Measurements from ENCODE around the gene NOMO2. TPM values are rescaled to one million over a fixed set of nuclear protein-coding genes. Genes with fewer than 3 reads are reported as not detected.
"Not testable (repeated sequence)": the region's sequence is repeated elsewhere in the genome, so short reads cannot be mapped to it uniquely, and the experiment has no call there.

NOMO2 gene, protein sequence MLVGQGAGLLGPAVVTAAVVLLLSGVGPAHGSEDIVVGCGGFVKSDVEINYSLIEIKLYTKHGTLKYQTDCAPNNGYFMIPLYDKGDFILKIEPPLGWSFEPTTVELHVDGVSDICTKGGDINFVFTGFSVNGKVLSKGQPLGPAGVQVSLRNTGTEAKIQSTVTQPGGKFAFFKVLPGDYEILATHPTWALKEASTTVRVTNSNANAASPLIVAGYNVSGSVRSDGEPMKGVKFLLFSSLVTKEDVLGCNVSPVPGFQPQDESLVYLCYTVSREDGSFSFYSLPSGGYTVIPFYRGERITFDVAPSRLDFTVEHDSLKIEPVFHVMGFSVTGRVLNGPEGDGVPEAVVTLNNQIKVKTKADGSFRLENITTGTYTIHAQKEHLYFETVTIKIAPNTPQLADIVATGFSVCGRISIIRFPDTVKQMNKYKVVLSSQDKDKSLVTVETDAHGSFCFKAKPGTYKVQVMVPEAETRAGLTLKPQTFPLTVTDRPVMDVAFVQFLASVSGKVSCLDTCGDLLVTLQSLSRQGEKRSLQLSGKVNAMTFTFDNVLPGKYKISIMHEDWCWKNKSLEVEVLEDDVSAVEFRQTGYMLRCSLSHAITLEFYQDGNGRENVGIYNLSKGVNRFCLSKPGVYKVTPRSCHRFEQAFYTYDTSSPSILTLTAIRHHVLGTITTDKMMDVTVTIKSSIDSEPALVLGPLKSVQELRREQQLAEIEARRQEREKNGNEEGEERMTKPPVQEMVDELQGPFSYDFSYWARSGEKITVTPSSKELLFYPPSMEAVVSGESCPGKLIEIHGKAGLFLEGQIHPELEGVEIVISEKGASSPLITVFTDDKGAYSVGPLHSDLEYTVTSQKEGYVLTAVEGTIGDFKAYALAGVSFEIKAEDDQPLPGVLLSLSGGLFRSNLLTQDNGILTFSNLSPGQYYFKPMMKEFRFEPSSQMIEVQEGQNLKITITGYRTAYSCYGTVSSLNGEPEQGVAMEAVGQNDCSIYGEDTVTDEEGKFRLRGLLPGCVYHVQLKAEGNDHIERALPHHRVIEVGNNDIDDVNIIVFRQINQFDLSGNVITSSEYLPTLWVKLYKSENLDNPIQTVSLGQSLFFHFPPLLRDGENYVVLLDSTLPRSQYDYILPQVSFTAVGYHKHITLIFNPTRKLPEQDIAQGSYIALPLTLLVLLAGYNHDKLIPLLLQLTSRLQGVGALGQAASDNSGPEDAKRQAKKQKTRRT
- total RNA-seq, result 40.3 and 43.2 TPM in 2 replicates

DNA sequence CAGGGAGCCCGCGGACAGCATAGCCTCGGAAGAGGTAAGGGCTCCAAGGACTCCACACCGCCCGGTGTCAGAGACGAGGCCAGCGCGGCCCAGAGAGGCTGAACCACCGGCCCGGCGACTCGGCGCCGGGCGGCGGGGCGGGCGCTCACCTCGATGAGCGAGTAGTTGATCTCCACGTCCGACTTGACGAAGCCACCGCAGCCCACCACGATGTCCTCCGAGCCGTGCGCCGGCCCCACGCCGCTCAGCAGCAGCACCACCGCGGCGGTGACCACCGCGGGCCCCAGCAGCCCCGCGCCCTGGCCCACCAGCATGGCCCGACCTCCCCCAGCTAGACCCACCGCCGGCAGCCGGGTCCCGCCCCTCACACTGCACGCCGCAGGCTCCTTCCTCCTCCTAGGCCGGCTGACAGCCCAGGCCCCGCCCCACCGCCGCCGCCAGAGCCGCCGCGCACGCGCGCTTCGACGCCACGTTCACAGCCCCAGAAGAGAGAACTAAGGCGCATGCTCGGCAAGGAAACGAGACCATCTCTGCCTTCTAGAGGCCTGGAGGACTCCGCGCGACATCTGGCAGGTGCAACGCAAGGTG is at the start of gene NOMO2:
NOMO2 (minus strand) TSS at position 371 of the 588 bp plus-strand sequence; CDS start at position 314, 57 bp downstream.
- ATAC-seq (ENCODE audit: low read depth) (peak; percentile 96), DNase-seq (peak; percentile 89)
- H3K9me3 Mint-ChIP-seq; H3K36me3 Mint-ChIP-seq (ENCODE audit: low read depth); H3K27ac Mint-ChIP-seq; H3K4me1 Mint-ChIP-seq; CTCF ChIA-PET; H3K27me3 Mint-ChIP-seq; intact Hi-C loops (cut with micrococcal nuclease): not testable (repeated sequence)
- H3K4me3 Mint-ChIP-seq, result peak within 1 kb of the TSS; percentile 66
- POLR2A ChIA-PET, result interaction anchor here (0.7 kb wide), 1 partner anchor 646 kb away, joined by 3 read pairs; no protein-coding TSS in a partner anchor

DNA sequence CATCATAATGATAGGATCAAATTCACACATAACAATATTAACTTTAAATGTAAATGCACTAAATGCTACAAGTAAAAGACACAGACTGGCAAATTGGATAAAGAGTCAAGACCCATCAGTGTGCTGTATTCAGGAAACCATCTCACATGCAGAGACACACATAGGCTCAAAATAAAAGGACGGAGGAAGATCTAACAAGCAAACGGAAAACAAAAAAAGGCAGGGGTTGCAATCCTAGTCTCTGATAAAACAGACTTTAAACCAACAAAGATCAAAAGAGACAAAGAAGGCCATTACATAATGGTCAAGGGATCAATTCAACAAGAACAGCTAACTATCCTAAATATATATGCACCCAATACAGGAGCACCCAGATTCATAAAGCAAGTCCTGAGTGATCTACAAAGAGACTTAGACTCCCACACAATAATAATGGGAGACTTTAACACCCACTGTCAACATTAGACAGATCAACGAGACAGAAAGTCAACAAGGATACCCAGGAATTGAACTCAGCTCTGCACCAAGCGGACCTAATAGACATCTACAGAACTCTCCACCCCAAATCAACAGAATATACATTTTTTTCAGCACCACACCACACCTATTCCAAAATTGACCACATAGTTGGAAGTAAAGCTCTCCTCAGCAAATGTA is 48.4 kb upstream of the NOMO2 start:
- H3K36me3 Mint-ChIP-seq (ENCODE audit: low read depth); H3K4me1 Mint-ChIP-seq; H3K4me3 Mint-ChIP-seq; CTCF ChIA-PET; POLR2A ChIA-PET; H3K9me3 Mint-ChIP-seq; H3K27me3 Mint-ChIP-seq; ATAC-seq (ENCODE audit: low read depth); DNase-seq; H3K27ac Mint-ChIP-seq; intact Hi-C loops (cut with micrococcal nuclease): not testable (repeated sequence)

DNA sequence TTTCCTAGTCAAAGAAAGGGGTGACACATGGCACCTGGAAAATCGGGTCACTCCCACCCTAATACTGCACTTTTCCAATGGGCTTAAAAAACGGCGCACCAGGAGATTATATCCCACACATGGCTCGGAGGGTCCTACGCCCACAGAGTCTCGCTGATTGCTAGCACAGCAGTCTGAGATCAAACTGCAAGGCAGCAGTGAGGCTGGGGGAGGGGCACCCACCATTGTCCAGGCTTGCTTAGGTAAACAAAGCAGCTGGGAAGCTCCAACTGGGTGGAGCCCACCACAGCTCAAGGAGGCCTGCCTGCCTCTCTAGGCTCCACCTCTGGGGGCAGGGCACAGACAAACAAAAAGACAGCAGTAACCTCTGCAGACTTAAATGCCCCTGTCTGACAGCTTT is 46.4 kb upstream of the NOMO2 start:
- H3K27me3 Mint-ChIP-seq; H3K36me3 Mint-ChIP-seq (ENCODE audit: low read depth); DNase-seq; H3K4me1 Mint-ChIP-seq; H3K9me3 Mint-ChIP-seq; H3K27ac Mint-ChIP-seq; H3K4me3 Mint-ChIP-seq; CTCF ChIA-PET; POLR2A ChIA-PET; ATAC-seq (ENCODE audit: low read depth); intact Hi-C loops (cut with micrococcal nuclease): not testable (repeated sequence)

DNA sequence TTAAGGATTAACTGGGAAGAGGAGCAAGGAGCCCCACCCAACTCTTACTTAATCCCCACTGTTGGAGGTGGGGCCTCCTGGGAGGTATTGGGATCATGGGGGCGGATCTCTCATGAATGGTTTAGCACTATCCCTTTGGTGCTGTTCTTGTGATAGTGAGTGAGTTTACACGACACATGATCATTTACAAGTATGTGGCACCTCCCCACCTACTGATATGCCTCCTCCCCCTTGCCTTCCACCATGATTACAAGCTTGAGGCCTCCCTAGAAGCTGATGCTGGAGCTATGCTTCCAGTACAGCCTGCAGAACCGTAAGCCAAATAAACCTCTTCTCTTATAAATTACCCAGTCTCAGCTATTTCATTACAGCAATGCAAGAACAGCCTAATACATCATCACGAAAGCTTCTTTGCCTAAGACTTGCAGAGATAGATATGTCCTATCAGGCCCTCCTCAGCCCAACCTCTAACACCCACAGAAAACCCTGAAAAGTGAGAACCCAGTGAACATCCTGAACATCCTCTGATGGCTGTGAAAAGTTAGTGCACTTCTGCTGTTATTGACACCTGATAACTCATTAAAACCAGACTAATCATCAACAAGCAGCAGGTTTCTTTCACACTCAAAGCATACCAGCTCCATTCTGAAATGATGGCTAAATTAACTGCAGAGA is 41.8 kb upstream of the NOMO2 start:
- CTCF ChIA-PET; H3K4me3 Mint-ChIP-seq; POLR2A ChIA-PET; H3K27me3 Mint-ChIP-seq; H3K4me1 Mint-ChIP-seq; ATAC-seq (ENCODE audit: low read depth); H3K36me3 Mint-ChIP-seq (ENCODE audit: low read depth); intact Hi-C loops (cut with micrococcal nuclease); DNase-seq; H3K27ac Mint-ChIP-seq; H3K9me3 Mint-ChIP-seq: not testable (repeated sequence)

DNA sequence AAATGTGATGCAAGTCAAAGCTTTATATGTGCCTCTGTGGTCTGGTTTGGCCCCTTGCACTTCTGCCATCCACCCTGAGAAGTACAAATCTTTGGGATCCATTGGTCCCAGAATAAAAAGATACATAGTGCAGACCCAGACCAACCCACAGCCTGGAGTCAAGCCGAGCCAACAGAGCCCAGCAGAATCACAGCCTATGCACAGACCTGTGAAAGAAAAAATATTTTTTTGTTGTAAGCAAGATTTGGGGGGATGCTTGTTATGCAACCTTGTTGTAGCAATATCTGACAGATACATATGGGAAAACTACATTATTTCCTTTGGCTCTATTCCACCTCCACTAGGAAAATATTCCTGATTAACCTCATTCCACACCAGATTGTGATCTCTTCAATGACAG is 36.7 kb upstream of the NOMO2 start:
- H3K4me1 Mint-ChIP-seq; POLR2A ChIA-PET; H3K36me3 Mint-ChIP-seq (ENCODE audit: low read depth); DNase-seq; H3K9me3 Mint-ChIP-seq; ATAC-seq (ENCODE audit: low read depth); H3K27ac Mint-ChIP-seq; intact Hi-C loops (cut with micrococcal nuclease); CTCF ChIA-PET; H3K4me3 Mint-ChIP-seq; H3K27me3 Mint-ChIP-seq: not testable (repeated sequence)

DNA sequence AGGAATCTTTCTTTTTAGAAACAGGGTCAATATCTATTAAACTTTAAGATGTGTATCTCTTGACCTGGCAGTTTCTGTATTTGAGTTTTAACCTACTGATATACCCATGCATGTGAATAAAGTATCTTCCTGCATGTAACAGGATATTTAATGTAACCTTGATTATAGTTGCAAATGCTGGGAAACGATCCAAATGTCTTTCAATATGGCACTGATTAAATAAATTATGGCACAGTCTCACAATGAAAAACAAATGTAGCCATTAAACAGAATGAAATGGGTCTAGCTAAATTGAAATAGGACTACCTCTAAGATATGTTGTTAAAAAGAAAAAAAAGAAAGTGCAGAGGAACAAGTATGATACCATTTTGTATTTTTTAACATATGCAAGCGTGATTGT is 35.8 kb upstream of the NOMO2 start:
- H3K4me3 Mint-ChIP-seq; H3K27ac Mint-ChIP-seq; H3K9me3 Mint-ChIP-seq; H3K36me3 Mint-ChIP-seq (ENCODE audit: low read depth); intact Hi-C loops (cut with micrococcal nuclease); H3K27me3 Mint-ChIP-seq; ATAC-seq (ENCODE audit: low read depth); POLR2A ChIA-PET; DNase-seq; H3K4me1 Mint-ChIP-seq; CTCF ChIA-PET: not testable (repeated sequence)

DNA sequence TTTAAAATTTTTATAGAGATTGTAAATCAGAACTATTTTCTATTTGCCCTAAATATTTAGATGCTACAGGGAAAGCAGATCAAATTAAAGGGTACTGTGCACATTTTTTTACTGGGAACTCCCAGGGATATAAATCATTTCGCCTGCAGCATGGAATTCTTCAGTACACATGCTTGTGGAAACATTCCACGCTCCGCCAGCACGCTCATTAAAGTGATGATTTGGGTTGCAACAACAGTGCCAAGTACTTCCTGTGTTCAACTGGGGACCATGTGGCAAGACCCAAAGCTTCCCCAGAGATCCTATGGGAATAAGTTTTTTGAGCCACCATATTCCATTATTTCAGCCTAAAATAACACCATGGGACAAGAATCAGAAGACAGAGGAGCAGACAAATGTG is 35.4 kb upstream of the NOMO2 start:
- H3K4me1 Mint-ChIP-seq, result peaks cover 10% of the 10 kb centered on the region
- intact Hi-C loops (cut with micrococcal nuclease); H3K27ac Mint-ChIP-seq; H3K36me3 Mint-ChIP-seq (ENCODE audit: low read depth); POLR2A ChIA-PET; ATAC-seq (ENCODE audit: low read depth); CTCF ChIA-PET; DNase-seq; H3K9me3 Mint-ChIP-seq; H3K4me3 Mint-ChIP-seq; H3K27me3 Mint-ChIP-seq: not testable (repeated sequence)

DNA sequence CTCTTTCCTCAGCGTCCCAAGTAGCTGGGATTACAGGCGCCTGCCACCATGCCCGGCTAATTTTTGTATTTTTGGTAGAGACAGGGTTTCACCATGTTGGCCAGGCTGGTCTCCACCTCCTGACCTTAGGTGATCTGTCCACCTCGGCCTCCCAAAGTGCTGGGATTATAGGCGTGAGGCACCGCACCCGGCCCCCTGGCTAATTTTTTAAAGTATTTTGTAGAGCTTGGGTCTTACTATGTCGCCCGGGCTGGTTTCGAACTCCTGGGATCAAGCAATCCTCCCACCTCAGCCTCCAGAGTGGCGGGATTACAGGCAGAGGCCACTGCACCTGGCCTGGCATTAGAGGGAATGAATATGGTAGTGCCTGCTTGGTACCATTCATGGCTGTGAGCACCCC is 33.9 kb upstream of the NOMO2 start:
- CTCF ChIA-PET; ATAC-seq (ENCODE audit: low read depth); H3K4me3 Mint-ChIP-seq; H3K36me3 Mint-ChIP-seq (ENCODE audit: low read depth); H3K27ac Mint-ChIP-seq; DNase-seq; H3K27me3 Mint-ChIP-seq; intact Hi-C loops (cut with micrococcal nuclease); POLR2A ChIA-PET; H3K9me3 Mint-ChIP-seq: not testable (repeated sequence)
- peaks cover 10% of the 10 kb centered on the region for H3K4me1 Mint-ChIP-seq

DNA sequence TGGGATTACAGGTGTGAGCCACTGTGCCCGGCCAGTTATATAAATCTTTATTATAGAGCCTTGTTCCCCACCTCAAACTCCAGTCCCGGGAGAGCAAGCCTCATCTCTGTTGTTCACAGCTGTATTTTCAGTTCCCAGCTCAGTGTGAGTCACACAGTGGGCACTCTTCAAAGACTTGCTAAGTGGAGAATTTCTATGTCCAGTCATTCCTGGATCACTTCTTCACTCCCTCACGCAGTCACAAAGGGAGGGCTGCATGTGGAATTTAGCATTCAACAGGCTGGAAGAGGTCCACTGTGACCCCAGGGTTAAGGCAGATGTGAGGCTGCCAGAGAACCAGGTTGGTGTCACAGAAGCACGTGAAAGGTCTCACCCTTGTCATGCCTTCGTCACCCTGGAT is 33.0 kb upstream of the NOMO2 start:
- CTCF ChIA-PET; H3K27ac Mint-ChIP-seq; DNase-seq; H3K36me3 Mint-ChIP-seq (ENCODE audit: low read depth); H3K27me3 Mint-ChIP-seq; H3K9me3 Mint-ChIP-seq; POLR2A ChIA-PET; H3K4me3 Mint-ChIP-seq; intact Hi-C loops (cut with micrococcal nuclease): not testable (repeated sequence)
- ATAC-seq (ENCODE audit: low read depth), result peak; percentile 61
- H3K4me1 Mint-ChIP-seq, result peaks cover 10% of the 10 kb centered on the region

DNA sequence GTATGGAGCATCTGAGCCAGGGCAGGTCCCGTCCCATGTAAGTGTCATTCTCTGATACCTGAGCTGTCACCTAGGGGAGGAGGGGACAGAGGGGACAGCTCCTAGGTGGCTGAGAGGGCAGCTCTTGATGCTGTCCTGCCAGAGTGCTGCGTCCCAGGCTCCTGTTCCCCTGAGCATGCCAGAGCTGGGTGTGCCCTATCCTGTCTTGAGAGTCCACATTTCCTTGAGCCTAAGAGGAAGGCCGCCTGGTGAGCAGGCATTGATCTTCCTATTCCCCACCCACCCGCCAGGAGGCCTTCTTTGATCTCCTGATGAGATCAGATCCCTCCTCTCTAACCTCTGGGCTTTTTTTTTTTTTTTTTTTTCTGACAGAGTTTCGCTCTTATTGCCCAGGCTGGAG is 32.0 kb upstream of the NOMO2 start:
- not testable (repeated sequence) for H3K27ac Mint-ChIP-seq

DNA sequence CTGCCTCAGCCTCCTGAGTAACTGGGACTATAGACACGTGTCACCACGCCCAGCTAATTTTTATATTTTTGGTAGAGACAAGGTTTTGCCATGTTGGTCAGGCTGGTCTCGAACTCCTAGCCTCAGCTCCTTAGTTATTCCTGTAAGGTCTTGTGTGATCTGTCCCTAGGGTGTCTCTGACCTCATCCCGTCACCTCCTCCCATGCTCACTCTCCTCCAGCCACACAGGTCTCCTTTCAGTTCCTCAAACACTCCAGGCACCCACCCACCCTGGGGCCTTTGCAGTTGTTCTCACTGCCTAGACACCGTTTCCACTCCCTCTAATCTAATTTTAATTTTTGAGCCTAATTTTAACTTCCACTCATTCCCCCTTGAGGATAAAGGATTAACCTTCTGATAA is 31.1 kb upstream of the NOMO2 start:
- POLR2A ChIA-PET; DNase-seq; H3K36me3 Mint-ChIP-seq (ENCODE audit: low read depth); intact Hi-C loops (cut with micrococcal nuclease); H3K27ac Mint-ChIP-seq; H3K4me3 Mint-ChIP-seq; H3K27me3 Mint-ChIP-seq; H3K9me3 Mint-ChIP-seq; CTCF ChIA-PET: not testable (repeated sequence)
- peak; percentile 81 for ATAC-seq (ENCODE audit: low read depth)
- peaks cover 10% of the 10 kb centered on the region for H3K4me1 Mint-ChIP-seq

More for the DNA sequence above, 32.0 kb upstream of the NOMO2 start:
- H3K36me3 Mint-ChIP-seq (ENCODE audit: low read depth); H3K4me3 Mint-ChIP-seq; intact Hi-C loops (cut with micrococcal nuclease); POLR2A ChIA-PET; CTCF ChIA-PET; ATAC-seq (ENCODE audit: low read depth); H3K9me3 Mint-ChIP-seq; H3K27me3 Mint-ChIP-seq; DNase-seq: not testable (repeated sequence)
- peaks cover 10% of the 10 kb centered on the region for H3K4me1 Mint-ChIP-seq

All from activated B cell treated with CpG ODN at 0.5 μM for 24 hours (primary cell).